SK-N-SH (cell line): ENCODE measurements around the gene ERC1. TPM values are rescaled to one million over a fixed set of nuclear protein-coding genes. Genes with fewer than 3 reads are reported as not detected.

ENCODE experiments used
- CHD2 ChIP-seq: fragments of 150-350 bp; IDR thresholded peaks from 2 replicates; pipeline ENCODE4 v1.6.1; 2018; ENCODE audit warnings: low read length; ENCODE audit not compliant: partially characterized antibody
- CTCF ChIP-seq: fragments of 200-600 bp; sonication (generic); IDR thresholded peaks from 2 replicates; pipeline ENCODE4 v1.6.1; 2017; ENCODE audit warnings: antibody characterized with exemption, mild to moderate bottlenecking, moderate library complexity
- ELF1 ChIP-seq: IDR thresholded peaks from 2 replicates; pipeline ENCODE4 v1.4.0; 2012
- EZH2phosphoT487 ChIP-seq: fragments of 200-600 bp; sonication (generic); IDR thresholded peaks from 2 replicates; pipeline ENCODE4 v1.6.1; 2017; ENCODE audit warnings: low read depth, mixed run types, mild to moderate bottlenecking, antibody characterized with exemption, moderate library complexity, borderline replicate concordance
- FOXJ3 ChIP-seq: sonication (generic); formaldehyde crosslinking; IDR thresholded peaks from 2 replicates; pipeline ENCODE4 v1.5.1; 2020; ENCODE audit warnings: mild to moderate bottlenecking, missing genetic modification reagents
- GABPA ChIP-seq: IDR thresholded peaks from 2 replicates; pipeline ENCODE4 v1.4.0; 2012; ENCODE audit warnings: low read depth, mild to moderate bottlenecking
- GATA2 ChIP-seq: sonication (generic); formaldehyde crosslinking; IDR thresholded peaks from 2 replicates; pipeline ENCODE4 v1.5.0; 2020; ENCODE audit warnings: mild to moderate bottlenecking, missing genetic modification reagents
- IRF3 ChIP-seq: fragments of 150-350 bp; IDR thresholded peaks from 2 replicates; pipeline ENCODE4 v1.6.1; 2016; ENCODE audit warnings: mild to moderate bottlenecking, low read depth, low read length
- JUND ChIP-seq: IDR thresholded peaks from 2 replicates; pipeline ENCODE4 v1.4.0; 2012
- MAX ChIP-seq: IDR thresholded peaks from 2 replicates; pipeline ENCODE4 v1.4.0; 2012; ENCODE audit warnings: low read depth
- MXI1 ChIP-seq: IDR thresholded peaks from 2 replicates; pipeline ENCODE4 v1.6.1; 2012; ENCODE audit warnings: mild to moderate bottlenecking, low read depth, low read length, improper control_type of control experiment
- NFIC ChIP-seq: IDR thresholded peaks from 2 replicates; pipeline ENCODE4 v1.4.0; 2012; ENCODE audit warnings: borderline replicate concordance
- NRF1 ChIP-seq: IDR thresholded peaks from 2 replicates; pipeline ENCODE4 v1.6.1; 2012; ENCODE audit warnings: low read depth, mild to moderate bottlenecking, low read length
- PBX3 ChIP-seq: IDR thresholded peaks from 2 replicates; pipeline ENCODE4; 2012
- POLR2AphosphoS5 ChIP-seq: IDR thresholded peaks from 2 replicates; pipeline ENCODE4 v1.6.1; 2012; ENCODE audit warnings: low read depth, low read length
- RCOR1 ChIP-seq: fragments of 150-350 bp; IDR thresholded peaks from 2 replicates; pipeline ENCODE4 v1.6.1; 2017; ENCODE audit warnings: antibody characterized with exemption, low read length
- RFX5 ChIP-seq: IDR thresholded peaks from 2 replicates; pipeline ENCODE4 v1.6.1; 2012; ENCODE audit warnings: mild to moderate bottlenecking, improper control_type of control experiment, low read length
- SIN3A ChIP-seq: IDR thresholded peaks from 2 replicates; pipeline ENCODE4 v1.6.1; 2012; ENCODE audit warnings: low read depth, mild to moderate bottlenecking, low read length, moderate library complexity, borderline replicate concordance
- SMC3 ChIP-seq: IDR thresholded peaks from 2 replicates; pipeline ENCODE4 v1.6.1; 2012; ENCODE audit warnings: low read depth, low read length, improper control_type of control experiment
- TCF12 ChIP-seq: IDR thresholded peaks from 2 replicates; pipeline ENCODE4 v1.4.0; 2012
- TEAD4 ChIP-seq: IDR thresholded peaks from 2 replicates; pipeline ENCODE4 v1.4.0; 2012; ENCODE audit warnings: mild to moderate bottlenecking, borderline replicate concordance; ENCODE audit not compliant: insufficient read depth
- USF1 ChIP-seq: IDR thresholded peaks from 2 replicates; pipeline ENCODE4 v1.4.0; 2012; ENCODE audit warnings: low read depth, borderline replicate concordance
- USF2 ChIP-seq: fragments of 150-350 bp; IDR thresholded peaks from 2 replicates; pipeline ENCODE4 v1.6.1; 2017; ENCODE audit warnings: antibody characterized with exemption, low read length, low read depth, borderline replicate concordance
- YY1 ChIP-seq: IDR thresholded peaks from 2 replicates; pipeline ENCODE4 v1.4.0; 2012; ENCODE audit warnings: low read depth, mild to moderate bottlenecking
- polyA plus RNA-seq, 3 experiments: library from polyadenylated mRNA; depleted of rRNA; stranded (reverse); fragments of >200 nt; gene quantifications; 2 replicates each; pipeline ENCODE4 v1.2.3, GENCODE V29; 2012

The ERC1 gene
- polyA plus RNA-seq, 1 of the 3 experiments (the other 2 are of a cell fraction) = 7.5 TPM

GRCh38 chr12:1115484-1116231, 124.6 kb downstream of the ERC1 start (continued):
- TF ChIP-seq PBX3 = peak; percentile 80
- no peak for TF ChIP-seq SIN3A
- TF ChIP-seq TCF12 = peak; percentile 48
- TF ChIP-seq RCOR1 = no peak
- no peak for TF ChIP-seq FOXJ3
- no peak for TF ChIP-seq GATA2
- no peak for TF ChIP-seq RFX5
- TF ChIP-seq JUND = peak; percentile 57
- TF ChIP-seq YY1 = no peak
- TF ChIP-seq TEAD4 = peak; percentile 45; the same call in 1 of the 2 replicates
- no peak for TF ChIP-seq NRF1
- TF ChIP-seq IRF3 = no peak
- TF ChIP-seq SMC3 = no peak
- no peak for TF ChIP-seq USF2
- no peak for TF ChIP-seq GABPA
- TF ChIP-seq EZH2phosphoT487 = no peak
- no peak for TF ChIP-seq POLR2AphosphoS5
- no peak for TF ChIP-seq USF1
- TF ChIP-seq ELF1 = no peak
- TF ChIP-seq NFIC = peak; percentile 76; the same call in 1 of the 2 replicates
- TF ChIP-seq MXI1 = no peak
- no peak for TF ChIP-seq CHD2
- no peak for TF ChIP-seq CTCF
- TF ChIP-seq MAX = no peak
